Measurements from ENCODE around the gene CFAP298.
"Not testable (repeated sequence)": the region's sequence is repeated elsewhere in the genome, so short reads cannot be mapped to it uniquely, and the experiment has no call there.

CFAP298 gene

GRCh38 chr21:32566741-32567389 is 45.3 kb downstream of the CFAP298 start:
- TF ChIP-seq CTCF (IDR thresholded peaks at IDR 0.05; ENCODE audit: control insufficient read depth, extremely low read depth, insufficient read depth) = no peak
- no peak for DNase-seq (ENCODE audit: low read depth)
- H3K4me3 ChIP-seq (ENCODE audit: low read depth, low read length) = no peak overlapping the region

GRCh38 chr21:32565856-32566465 is 46.2 kb downstream of the CFAP298 start:
- no peak overlapping the region for H3K4me3 ChIP-seq (ENCODE audit: low read depth, low read length)
- no peak for DNase-seq (ENCODE audit: low read depth)
- TF ChIP-seq CTCF (IDR thresholded peaks at IDR 0.05; ENCODE audit: control insufficient read depth, extremely low read depth, insufficient read depth) = no peak

GRCh38 chr21:32562915-32563314 is 49.3 kb downstream of the CFAP298 start:
- TF ChIP-seq CTCF (IDR thresholded peaks at IDR 0.05; ENCODE audit: control insufficient read depth, extremely low read depth, insufficient read depth) = no peak
- no peak for DNase-seq (ENCODE audit: low read depth)
- H3K4me3 ChIP-seq (ENCODE audit: low read depth, low read length) = no peak overlapping the region

GRCh38 chr21:32562426-32562825 is 49.8 kb downstream of the CFAP298 start:
- no peak for DNase-seq (ENCODE audit: low read depth)
- peak; percentile 47 for TF ChIP-seq CTCF (IDR thresholded peaks at IDR 0.05; ENCODE audit: control insufficient read depth, extremely low read depth, insufficient read depth)
- H3K4me3 ChIP-seq (ENCODE audit: low read depth, low read length) = no peak overlapping the region

GRCh38 chr21:32561476-32561875 is 50.7 kb downstream of the CFAP298 start:
- DNase-seq (ENCODE audit: low read depth); H3K4me3 ChIP-seq (ENCODE audit: low read depth, low read length): not testable (repeated sequence)

- TF ChIP-seq CTCF (IDR thresholded peaks at IDR 0.05; ENCODE audit: control insufficient read depth, extremely low read depth, insufficient read depth) = no peak
- no peak for DNase-seq (ENCODE audit: low read depth)
- H3K4me3 ChIP-seq (ENCODE audit: low read depth, low read length) = no peak overlapping the region
Measured at GRCh38 chr21:32560896-32561295, 51.3 kb downstream of the CFAP298 start.

GRCh38 chr21:32559006-32559610 is 53.1 kb downstream of the CFAP298 start:
- H3K4me3 ChIP-seq (ENCODE audit: low read depth, low read length) = no peak overlapping the region
- TF ChIP-seq CTCF (IDR thresholded peaks at IDR 0.05; ENCODE audit: control insufficient read depth, extremely low read depth, insufficient read depth) = no peak
- peak; percentile 18 for DNase-seq (ENCODE audit: low read depth)

All from LNCaP clone FGC (cell line).